ENCODE data around the gene CAMKMT.

CAMKMT gene

GRCh38 chr2:44668336-44668735, 306.6 kb downstream of the CAMKMT start:
- no peak for FAIRE-seq

GRCh38 chr2:44671276-44671675, 309.5 kb downstream of the CAMKMT start:
- FAIRE-seq, result no peak

GRCh38 chr2:44671916-44672315, 310.2 kb downstream of the CAMKMT start:
- no peak for FAIRE-seq

- no peak for FAIRE-seq
Measured at GRCh38 chr2:44672431-44672830, 310.7 kb downstream of the CAMKMT start.

- FAIRE-seq, result no peak
Measured at GRCh38 chr2:44674473-44675284, 312.9 kb downstream of the CAMKMT start.

- no peak for FAIRE-seq
Measured at GRCh38 chr2:44676379-44676778, 314.6 kb downstream of the CAMKMT start.

GRCh38 chr2:44679584-44679983, 317.8 kb downstream of the CAMKMT start:
- FAIRE-seq, result no peak

GRCh38 chr2:44679990-44680389, 318.2 kb downstream of the CAMKMT start:
- no peak for FAIRE-seq

- no peak for FAIRE-seq
Measured at GRCh38 chr2:44680424-44680971, 318.8 kb downstream of the CAMKMT start.

GRCh38 chr2:44680983-44681531, 319.3 kb downstream of the CAMKMT start:
- FAIRE-seq, result no peak

- FAIRE-seq, result no peak
Measured at GRCh38 chr2:44682459-44682858, 320.7 kb downstream of the CAMKMT start.

GRCh38 chr2:44684559-44684958, 322.8 kb downstream of the CAMKMT start:
- no peak for FAIRE-seq

- FAIRE-seq, result no peak
Measured at GRCh38 chr2:44686561-44686960, 324.8 kb downstream of the CAMKMT start.

- FAIRE-seq, result no peak
Measured at GRCh38 chr2:44687686-44688455, 326.1 kb downstream of the CAMKMT start.

GRCh38 chr2:44688456-44689124, 326.8 kb downstream of the CAMKMT start:
- no peak for FAIRE-seq

- FAIRE-seq, result no peak
Measured at GRCh38 chr2:44689516-44689915, 327.8 kb downstream of the CAMKMT start.

GRCh38 chr2:44691174-44691785, 329.5 kb downstream of the CAMKMT start:
- no peak for FAIRE-seq

- FAIRE-seq, result no peak
Measured at GRCh38 chr2:44692821-44693220, 331.1 kb downstream of the CAMKMT start.

- FAIRE-seq, result no peak
Measured at GRCh38 chr2:44700824-44701223, 339.1 kb downstream of the CAMKMT start.

- no peak for FAIRE-seq
Measured at GRCh38 chr2:44705356-44705755, 343.6 kb downstream of the CAMKMT start.

- FAIRE-seq, result no peak
Measured at GRCh38 chr2:44705876-44706480, 344.2 kb downstream of the CAMKMT start.
